HG02623 (cell line): Measurements from ENCODE around the gene SGMS1.

ENCODE experiments used
- ATAC-seq: cut with Tn5 transposase; IDR thresholded peaks from one replicate; pipeline ENCODE4 v1.9.1; 2021; ENCODE audit warnings: moderate library complexity; ENCODE audit not compliant: unreplicated experiment

The SGMS1 gene

DNA sequence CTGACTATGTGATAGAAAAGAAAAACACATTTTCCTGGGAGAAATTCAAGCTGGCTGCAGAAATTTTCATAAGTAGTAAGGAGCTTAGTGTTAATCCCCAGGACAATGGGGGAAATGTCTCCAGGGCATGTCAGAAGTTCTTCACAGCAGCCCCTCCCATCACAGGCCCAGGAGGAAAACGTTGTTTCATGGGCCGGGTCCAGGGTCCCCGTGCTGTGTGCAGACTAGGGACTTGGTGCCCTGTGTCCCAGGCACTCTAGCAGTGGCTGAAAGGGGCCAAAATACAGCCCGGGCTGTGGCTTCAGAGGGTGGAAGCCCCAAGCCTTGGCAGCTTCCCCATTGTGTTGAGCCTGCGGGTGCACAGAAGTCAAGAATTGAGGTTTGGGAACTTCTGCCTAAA is 273.4 kb downstream of the SGMS1 start:
- no peak for ATAC-seq

DNA sequence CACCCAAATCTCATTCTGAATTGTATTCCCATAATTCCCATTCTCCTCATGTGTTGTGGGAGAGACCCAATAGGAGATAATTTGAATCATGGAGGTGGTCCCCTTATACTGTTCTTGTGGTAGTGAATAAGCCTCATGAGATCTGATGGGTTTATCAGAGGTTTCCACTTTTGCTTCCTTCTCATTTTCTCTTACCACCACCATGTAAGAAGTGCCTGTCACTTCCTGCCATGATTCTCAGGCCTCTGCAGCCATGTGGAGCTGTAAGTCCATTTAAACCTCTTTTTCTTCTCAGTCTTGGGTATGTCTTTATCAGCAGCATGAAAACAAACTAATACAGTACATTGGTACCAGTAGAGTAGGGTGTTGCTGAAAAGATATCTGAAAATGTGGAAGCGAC is 274.2 kb downstream of the SGMS1 start:
- ATAC-seq: no peak

DNA sequence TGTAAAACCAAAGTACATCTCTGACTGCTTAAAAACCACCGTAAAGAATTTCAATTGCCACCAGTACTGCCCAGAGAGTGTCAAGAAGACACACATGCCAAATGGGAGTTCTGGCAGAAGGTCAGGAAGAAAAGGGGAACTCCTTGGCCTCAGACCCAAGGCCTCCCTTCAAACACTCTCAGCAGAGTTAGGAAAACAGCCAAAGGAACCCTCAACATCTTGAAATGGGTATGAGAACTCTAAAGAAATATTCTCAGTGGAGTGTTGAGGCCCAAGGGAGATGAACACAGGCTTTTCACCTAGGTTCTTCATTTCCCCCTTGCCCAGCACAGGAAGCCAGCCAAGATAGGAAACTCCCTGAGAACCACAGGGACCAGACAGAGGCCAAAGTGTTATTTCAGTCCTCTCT is 276.4 kb downstream of the SGMS1 start:
- peak; percentile 93 for ATAC-seq

- ATAC-seq: no peak
These were observed 276.8 kb downstream of the SGMS1 start for GRCh38 chr10:50346942-50347341.

DNA sequence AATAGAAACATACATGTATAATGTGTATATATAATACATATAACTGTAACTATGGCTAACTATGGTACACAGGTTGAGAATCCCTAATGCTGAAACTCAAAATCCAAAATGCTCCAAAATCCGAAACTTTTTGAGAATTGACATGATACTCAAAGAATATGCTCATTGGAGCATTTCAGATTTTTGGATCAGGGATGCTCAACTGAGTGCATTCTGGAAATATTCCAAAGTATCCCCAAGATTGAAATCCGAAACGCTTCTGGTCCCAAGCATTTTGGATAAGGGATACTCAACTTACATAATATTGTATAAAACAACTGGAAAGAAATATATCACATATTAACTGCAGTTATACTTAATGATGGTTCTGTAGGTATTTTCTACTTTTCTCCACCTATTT is 278.2 kb downstream of the SGMS1 start:
- no peak for ATAC-seq

DNA sequence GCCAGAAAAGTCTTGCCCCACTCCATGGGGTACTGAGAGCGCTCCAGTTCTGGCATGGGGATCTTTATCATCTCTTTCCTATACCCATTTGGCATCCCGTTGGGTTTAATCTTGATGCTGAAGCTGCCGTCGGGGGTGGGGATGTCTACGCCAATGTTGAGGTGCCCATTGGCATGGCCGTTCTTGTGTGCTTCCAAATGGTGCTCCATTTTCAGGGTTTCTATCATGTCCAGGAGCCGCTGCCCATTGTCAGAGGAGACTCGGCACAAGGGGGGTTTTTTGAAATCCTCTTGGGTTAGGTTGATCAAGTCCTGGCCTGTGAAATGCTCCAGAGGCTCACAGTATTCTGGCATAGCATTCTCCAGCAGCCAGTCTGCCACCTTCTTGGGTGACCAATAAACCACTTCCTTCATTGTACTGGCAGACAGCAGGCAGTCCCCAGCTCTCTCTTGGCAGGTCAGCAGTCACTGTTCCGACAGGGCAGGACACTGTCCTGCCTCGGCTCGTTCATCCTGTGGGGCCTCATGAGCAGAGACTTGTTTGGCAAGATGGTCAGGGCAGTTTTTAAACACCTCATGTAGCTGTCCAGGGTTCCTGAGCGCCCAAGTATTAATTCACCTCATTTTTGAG is 279.9 kb downstream of the SGMS1 start:
- ATAC-seq: no peak

DNA sequence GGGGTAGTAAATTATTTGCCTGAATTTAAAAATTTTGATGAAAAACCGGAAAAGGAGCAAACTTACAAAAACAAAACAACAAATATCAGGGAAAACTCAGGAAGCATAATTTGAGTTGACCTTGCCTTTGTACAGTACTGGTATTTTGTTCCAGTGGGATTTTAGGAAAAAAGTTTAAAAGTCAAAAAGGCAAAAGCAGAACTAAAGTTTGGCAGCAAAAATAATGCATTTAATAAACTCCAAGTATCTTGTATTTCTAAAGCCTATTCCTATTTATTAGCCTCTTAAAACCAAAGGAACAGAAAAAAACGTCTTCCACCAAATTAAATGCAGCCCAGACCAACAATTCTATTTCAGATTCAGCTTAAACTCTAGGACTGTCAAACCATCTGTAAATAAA is 281.8 kb downstream of the SGMS1 start:
- ATAC-seq: no peak

DNA sequence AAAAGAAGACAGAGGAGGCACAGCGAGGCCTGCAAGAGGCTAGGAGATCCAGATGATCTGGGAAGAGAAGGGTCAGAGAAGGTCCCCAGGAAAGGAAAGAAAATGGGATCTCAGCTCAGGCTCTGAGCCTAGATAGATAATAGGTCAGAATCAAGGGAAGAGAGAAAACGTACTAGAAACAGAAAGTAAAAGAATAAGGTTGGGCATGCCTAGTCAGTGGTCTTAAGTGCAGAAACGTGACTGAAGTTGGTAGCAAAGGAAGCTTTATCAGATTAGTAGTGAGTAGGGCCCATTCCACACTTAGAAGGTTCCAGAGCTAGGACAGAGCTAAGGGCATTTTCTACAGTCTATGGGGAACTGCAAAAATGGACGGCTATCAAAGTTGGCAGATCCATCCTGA is 287.6 kb downstream of the SGMS1 start:
- no peak for ATAC-seq

GRCh38 chr10:50335397-50335796 is 288.4 kb downstream of the SGMS1 start:
- no peak for ATAC-seq

GRCh38 chr10:50334273-50334672 is 289.5 kb downstream of the SGMS1 start:
- no peak for ATAC-seq

DNA sequence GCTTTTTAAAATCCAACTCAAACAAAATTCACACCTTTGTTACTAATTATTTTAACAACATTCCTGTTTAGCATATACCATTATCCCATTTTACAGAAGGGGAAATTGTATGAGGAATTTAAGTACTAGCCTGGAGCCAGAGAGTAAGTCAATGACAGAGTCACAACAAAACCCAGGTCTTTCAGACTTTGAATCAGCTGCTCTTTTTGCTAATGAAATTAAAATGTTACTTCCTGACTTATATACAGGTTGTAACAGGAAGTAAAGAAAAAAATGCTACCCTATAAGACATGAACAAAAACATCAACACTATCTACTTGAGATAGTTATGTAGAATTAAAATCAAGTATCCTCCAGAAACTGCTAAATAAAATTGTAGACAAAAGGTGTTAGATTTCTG is 289.9 kb downstream of the SGMS1 start:
- no peak for ATAC-seq

GRCh38 chr10:50332108-50332842 is 291.5 kb downstream of the SGMS1 start:
- ATAC-seq: no peak

DNA sequence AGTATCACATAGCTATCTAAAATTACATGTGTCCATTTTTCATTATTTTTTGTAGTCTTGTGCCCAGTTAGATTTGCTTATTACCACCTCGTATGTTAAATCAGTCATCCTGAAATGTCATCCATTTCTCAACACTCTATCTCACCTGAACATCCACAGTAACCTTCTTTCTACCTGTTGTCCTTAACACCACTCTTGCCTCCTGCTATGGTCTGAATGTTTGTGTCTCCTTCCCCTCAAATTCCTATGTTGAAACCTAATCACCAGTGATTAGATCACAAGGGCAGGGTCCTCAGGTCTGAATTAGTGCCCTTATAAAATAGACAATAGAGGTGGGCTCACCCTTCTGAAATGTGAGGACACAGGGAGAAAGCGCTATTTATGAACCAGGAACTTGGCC is 292.3 kb downstream of the SGMS1 start:
- ATAC-seq: no peak

DNA sequence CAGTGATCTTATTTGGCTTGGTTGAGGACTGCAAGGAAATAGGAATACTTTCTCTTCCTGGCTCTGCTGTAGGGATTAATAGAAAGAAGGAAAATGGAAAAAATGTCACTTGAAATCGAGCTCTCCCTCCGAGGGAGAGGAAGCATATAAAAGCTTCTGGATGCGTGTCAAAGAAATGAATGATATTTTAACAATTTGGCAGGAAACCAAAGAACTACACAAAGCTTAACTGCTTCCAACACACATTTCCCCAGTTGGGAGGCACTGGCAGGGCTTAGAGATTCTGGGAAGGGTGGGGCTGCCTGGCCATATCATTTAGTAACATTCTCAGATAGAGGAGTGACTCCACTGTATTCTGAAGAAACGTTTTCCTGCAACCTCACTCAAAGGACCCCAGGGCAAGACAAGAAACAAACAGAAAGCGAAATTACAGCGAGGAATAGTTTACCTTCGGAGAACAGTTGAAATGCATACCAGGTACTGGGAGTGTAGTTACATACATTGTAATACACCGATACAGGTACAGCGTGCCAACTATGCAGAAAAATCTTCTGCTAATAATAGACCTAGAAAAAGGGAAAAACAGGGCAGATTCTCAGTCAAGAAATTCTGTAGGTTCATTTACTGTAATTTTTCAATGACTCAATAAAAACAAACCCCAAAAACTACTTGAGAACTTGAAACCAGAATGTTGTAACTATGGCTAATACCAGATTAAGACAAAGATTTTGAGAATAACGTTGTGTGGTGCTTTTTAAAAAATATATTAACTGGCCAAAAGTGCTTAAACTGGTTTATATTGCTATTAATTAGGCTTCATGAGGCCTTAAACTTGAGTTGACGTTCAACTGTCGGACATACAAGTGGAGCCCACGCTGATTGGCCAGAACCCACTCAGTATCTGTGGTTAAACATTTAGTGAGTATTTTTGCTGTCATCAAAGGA is 296.7 kb downstream of the SGMS1 start:
- no peak for ATAC-seq

DNA sequence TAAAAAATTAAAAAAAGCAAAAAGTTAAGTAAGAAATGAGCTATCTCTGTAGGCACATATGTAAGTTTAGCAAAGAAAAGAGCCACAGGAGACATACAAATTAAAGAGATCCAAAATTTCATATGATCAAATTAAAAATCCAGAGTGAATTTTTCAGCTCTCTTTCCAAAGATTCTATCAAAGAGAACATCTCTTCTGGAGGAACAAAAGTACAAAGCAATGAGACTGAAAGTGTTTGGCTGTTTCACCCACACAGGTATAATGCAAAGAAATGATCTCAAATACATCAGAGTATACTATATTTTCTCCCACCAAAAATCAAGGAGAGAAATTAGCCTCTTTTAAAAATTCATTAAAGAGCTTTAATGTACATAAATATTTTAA is 297.6 kb downstream of the SGMS1 start:
- ATAC-seq: no peak

DNA sequence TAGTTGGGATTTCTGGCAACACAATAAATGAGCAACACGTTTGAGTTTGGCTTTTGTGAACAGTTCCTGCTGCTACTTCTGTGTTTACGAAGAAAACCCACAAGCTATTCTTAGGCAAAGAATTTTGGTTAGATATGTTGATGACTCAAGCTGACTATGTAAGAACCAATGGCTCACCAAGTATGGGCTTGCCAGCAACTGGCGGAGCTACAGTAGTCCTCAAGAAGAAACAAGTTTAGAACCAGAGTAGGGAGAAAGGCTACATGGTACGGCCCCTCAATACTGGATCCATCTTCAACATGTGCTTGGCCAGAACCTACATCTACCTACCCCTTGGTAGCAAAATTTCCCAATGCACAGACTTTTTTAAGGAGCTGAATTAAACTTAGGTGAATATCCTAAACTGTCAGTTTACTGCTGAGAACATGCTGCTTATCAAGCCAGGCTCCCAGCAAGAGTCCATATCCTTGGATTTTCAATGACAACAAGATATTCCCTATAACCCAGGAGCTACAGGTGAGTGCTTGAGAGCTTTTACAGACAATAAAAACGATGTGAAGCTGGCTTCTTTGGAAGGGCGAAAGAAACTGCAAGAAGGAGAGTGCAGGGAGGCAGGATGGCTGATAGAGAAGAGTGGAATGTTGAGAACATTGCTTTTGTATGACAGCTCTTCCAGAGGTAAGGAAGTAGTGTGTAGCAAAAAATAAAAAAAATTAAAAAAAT is 298.1 kb downstream of the SGMS1 start:
- peak; percentile 77 for ATAC-seq

DNA sequence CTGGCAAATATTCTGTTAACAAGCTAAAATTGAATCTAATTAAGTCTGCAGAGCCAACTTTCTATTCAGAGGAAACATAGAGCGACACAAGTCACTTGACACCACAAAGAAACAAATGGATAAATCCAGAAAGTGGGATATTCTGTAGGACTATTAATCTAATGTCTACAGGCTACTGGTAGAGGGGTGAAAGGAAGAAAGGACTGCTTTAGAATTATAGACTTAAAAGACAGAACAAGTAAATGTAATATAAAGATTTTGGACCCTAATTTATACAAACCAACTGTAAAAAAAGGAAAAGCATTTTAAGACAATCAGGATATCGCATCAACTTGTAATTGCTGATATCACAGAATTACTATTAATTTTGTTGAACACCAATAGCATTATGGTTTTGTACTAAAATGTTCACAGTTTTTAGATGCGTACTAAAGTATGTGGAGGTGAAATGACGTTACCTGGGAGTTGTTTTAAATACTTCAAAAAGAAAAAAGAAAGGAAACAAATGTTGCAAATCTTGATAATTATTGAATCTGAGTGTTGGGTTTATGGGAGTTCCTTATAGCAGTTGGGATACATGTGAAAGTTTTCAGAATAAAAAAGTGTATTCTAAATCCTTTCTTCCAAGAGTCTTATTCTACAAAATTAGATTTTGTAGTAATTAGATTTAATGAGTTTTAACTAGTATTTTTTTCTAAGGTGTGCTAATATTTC is 298.9 kb downstream of the SGMS1 start:
- no peak for ATAC-seq

DNA sequence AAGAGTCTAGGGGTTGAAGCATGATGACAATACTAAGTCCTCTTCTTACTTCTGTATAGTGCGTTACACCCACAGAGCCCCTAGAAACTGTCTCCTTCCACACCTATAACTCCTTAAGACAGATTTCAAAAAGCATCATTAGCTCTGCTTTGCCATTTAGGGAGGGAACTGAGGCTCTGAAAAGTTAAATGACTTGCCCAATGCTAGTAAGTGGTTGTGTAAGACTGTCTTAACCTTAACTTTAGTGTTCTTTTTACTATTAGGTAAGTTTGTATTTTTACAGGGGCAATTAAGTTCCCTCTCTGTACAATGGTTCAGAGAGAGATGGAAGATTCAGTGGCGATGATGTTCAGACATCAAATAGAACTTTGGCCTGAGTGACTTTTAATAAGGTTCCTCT is 299.7 kb downstream of the SGMS1 start:
- no peak for ATAC-seq

DNA sequence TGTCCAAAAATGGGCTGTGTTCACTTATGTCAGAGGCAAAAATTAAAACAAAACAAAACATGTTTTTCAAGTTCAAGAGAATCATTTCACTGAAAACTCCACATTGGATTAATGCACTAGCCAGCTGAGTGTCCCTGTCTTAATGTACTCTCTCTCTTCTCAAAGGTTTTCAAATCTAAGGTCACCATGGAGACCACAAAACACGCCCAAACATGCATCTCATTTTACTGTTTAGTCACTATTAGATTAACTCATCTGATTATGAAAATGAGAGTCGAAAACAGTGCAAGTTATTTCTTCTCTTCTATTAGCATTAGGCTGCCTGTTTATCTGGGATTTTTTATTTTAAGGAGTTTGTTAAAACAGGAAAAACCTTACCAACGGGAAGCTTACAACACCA is 301.7 kb downstream of the SGMS1 start:
- ATAC-seq: no peak

DNA sequence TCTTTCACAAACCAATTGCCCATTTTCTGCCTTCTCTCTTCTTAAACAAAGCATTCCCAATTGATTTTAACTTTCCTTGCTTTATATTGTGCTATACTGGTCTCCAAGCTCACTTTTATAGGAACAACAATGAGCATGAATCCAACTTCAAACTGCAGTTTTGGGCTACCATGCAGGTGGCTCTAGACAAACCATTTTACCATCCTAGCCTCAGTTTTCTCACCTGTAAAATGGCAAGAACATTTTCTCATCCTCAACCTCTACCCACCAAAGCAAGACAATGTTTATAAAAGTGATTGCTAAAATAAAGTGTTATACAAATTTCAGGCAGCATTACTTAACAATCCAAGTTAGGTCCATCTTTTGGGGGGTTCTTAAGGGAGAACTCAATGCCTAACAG is 305.6 kb downstream of the SGMS1 start:
- ATAC-seq: no peak
